Activated T-helper 2 cell treated with anti-CD3 and anti-CD28 coated beads, Interferon-gamma antibody, Interleukin-2, Interleukin-4, amounts not matched to agents 10 μg/mL and 5 μg/mL and 100 μg/mL, durations not matched to agents 14 hours and 24 hours and 36 hours (primary cell): ENCODE measurements around the gene PAPSS1. TPM values are rescaled to one million over a fixed set of nuclear protein-coding genes. Genes with fewer than 3 reads are reported as not detected.
A peak's percentile ranks its signal among the peaks of the same experiment; 100 is the strongest.
"Not testable (repeated sequence)": the region's sequence is repeated elsewhere in the genome, so short reads cannot be mapped to it uniquely, and the experiment has no call there.

Experiments used
- DNase-seq: peaks from one replicate; pipeline ENCODE4 v3.0.0; 2021; ENCODE audit warnings: low spot score
- H3K27ac Mint-ChIP-seq: one replicate; pipeline ENCODE4 v1.8.0; 2021; ENCODE audit warnings: mixed read lengths
- H3K27me3 Mint-ChIP-seq: one replicate; pipeline ENCODE4 v1.8.0; 2021; ENCODE audit warnings: low read depth, mixed read lengths
- H3K36me3 Mint-ChIP-seq: one replicate; pipeline ENCODE4 v1.8.0; 2021; ENCODE audit warnings: low read depth, mixed read lengths
- H3K4me1 Mint-ChIP-seq: one replicate; pipeline ENCODE4 v1.8.0; 2021; ENCODE audit warnings: low read depth, mixed read lengths
- H3K4me3 Mint-ChIP-seq: one replicate; pipeline ENCODE4 v1.8.0; 2021; ENCODE audit warnings: low read depth, mild to moderate bottlenecking, moderate library complexity, mixed read lengths
- H3K9me3 Mint-ChIP-seq: one replicate; pipeline ENCODE4 v1.8.0; 2021; ENCODE audit warnings: mixed read lengths
- intact Hi-C: fragments of 100-400 bp; cut with micrococcal nuclease; formaldehyde crosslinking; loops from one replicate; pipeline ENCODE4 v1.15.1; 2023
- total RNA-seq: library from RNA; stranded (reverse); gene quantifications from 2 replicates; pipeline ENCODE4 v1.2.3, GENCODE V29; 2022

The PAPSS1 gene
- total RNA-seq, 1 donor from 2014 or later: 36.9 TPM

DNA sequence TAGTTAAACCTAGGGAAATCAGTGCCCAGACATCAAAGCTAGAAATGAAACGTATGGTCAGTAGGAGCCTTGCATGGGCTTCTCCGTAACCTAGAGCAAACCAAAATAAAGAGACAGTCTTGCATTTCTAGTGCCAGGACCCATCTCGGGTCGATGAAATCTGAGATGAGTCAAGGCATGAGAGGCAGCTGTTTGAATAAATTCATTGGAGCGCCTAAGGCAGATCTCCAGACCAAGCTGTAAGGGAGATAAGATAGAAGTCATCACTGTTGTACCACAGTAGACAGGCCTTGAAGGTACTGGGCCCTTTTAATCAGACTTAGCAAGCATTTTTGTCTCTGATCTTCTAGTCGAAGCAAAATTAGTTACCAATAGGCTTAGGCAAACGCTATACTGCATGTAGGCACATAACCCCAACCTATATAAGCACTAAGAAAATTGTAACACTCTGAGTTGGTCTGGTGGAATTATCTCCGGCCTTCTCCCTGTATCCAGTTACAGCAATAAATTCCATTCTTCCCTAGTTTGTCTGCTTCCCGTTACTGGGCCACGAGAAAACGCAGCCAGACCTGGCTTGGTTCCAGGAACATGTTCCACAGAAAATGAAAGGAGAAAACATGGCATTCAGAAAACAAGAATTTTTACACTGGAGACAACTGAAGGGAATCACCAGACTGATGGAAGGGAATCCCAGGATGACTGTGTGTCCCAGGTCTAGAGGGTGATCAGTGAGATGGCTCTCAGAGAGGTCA lies 21.1 kb upstream of the PAPSS1 start:
- H3K36me3 Mint-ChIP-seq: no peaks in the 10 kb centered on the region
- no peak overlapping the region for H3K4me3 Mint-ChIP-seq
- H3K27me3 Mint-ChIP-seq: peaks cover 3% of the 10 kb centered on the region
- H3K9me3 Mint-ChIP-seq: no peaks in the 10 kb centered on the region
- DNase-seq: no peak
- H3K27ac Mint-ChIP-seq: no peak overlapping the region
- no peaks in the 10 kb centered on the region for H3K4me1 Mint-ChIP-seq
- intact Hi-C loops: no loop called here

GRCh38 chr4:107740381-107740780 lies 20.3 kb upstream of the PAPSS1 start:
- no peaks in the 10 kb centered on the region for H3K36me3 Mint-ChIP-seq
- H3K27me3 Mint-ChIP-seq: peaks cover 6% of the 10 kb centered on the region
- DNase-seq: no peak
- no peak overlapping the region for H3K4me3 Mint-ChIP-seq
- H3K9me3 Mint-ChIP-seq: no peaks in the 10 kb centered on the region
- no peak overlapping the region for H3K27ac Mint-ChIP-seq
- intact Hi-C loops: no loop called here
- no peaks in the 10 kb centered on the region for H3K4me1 Mint-ChIP-seq

DNA sequence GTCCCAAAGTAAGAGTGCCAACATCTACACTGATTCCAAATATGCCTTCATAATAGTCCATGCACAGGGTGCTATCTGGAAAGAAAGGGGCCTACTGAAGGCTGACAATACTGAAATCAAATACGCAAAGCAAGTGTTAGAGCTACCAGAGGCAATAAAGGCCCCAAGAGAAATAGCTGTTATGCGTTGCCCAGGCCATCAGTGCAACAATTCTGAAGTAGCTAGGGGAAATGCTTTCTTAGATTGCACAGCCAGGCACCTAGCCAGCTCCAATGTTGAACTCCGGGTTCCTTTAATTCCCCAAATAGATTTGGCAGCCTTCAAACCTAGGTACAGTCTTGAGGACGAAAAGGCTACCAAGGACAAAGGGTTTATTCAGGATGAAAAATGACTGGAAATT lies 17.4 kb upstream of the PAPSS1 start:
- Mint-ChIP-seq H3K27me3 (peaks cover 12% of the 10 kb centered on the region), H3K4me3 (no peak overlapping the region), H3K4me1 (no peaks in the 10 kb centered on the region), H3K36me3 (no peaks in the 10 kb centered on the region), H3K27ac (no peak overlapping the region), H3K9me3 (no peaks in the 10 kb centered on the region)
- DNase-seq: no peak
- intact Hi-C loops: no loop called here

DNA sequence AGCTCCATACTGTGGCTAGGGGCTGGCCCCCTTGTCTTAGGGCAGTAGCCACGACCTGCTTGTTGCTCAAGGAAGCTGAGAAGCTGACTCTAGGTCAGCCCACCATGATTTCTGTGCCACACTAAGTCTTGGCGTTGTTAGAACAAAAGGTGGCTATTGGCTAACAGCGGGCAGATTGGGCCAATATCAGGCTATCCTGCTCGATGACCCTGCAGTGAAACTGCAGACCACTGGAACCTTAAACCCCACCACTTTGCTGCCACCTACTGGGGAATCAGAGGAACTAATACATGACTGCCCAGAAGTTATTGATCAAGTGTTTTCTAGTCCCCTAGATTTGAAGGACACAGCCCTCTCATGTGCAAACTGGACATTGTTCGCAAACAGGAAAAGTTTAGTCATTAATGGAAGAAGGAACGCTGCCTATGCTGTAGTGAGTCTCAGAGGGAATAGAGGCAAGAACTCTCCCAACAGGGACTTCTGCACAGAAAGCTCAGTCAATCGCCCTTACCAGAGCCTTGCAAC lies 17.0 kb upstream of the PAPSS1 start:
- no peak overlapping the region for H3K27ac Mint-ChIP-seq
- no peak for DNase-seq
- H3K27me3 Mint-ChIP-seq: peaks cover 16% of the 10 kb centered on the region
- H3K4me3 Mint-ChIP-seq: no peak overlapping the region
- intact Hi-C loops: no loop called here
- H3K36me3 Mint-ChIP-seq: no peaks in the 10 kb centered on the region
- H3K4me1 Mint-ChIP-seq: no peaks in the 10 kb centered on the region
- no peaks in the 10 kb centered on the region for H3K9me3 Mint-ChIP-seq

GRCh38 chr4:107736037-107736436 lies 16.0 kb upstream of the PAPSS1 start:
- H3K27ac Mint-ChIP-seq: no peak overlapping the region
- no peaks in the 10 kb centered on the region for H3K36me3 Mint-ChIP-seq
- H3K4me1 Mint-ChIP-seq: no peaks in the 10 kb centered on the region
- intact Hi-C loops: no loop called here
- H3K9me3 Mint-ChIP-seq: no peaks in the 10 kb centered on the region
- H3K27me3 Mint-ChIP-seq: peaks cover 18% of the 10 kb centered on the region
- H3K4me3 Mint-ChIP-seq: no peak overlapping the region
- no peak for DNase-seq

DNA sequence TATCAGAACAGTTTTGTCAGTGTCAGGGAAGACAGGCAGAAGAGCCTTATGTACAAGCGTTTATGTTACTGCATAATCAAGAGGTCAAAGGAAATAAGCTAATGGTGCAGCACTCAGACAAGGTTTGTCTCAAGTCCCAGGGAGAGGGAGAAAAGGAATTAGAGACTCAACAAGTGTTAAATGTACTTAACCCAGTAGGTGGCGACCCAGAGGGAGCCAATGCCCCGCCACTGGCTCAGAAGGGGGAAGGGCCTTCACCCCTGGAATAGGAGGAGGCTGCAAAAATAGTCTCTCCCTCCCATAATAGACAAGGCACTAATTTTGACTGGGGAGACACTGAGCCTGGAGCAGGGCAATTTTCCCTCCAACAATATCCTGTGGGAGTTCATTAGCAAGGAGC lies 14.1 kb upstream of the PAPSS1 start:
- H3K27me3 Mint-ChIP-seq: peaks cover 18% of the 10 kb centered on the region
- no peak overlapping the region for H3K27ac Mint-ChIP-seq
- H3K9me3 Mint-ChIP-seq: no peaks in the 10 kb centered on the region
- H3K4me3 Mint-ChIP-seq: no peak overlapping the region
- H3K4me1 Mint-ChIP-seq: no peaks in the 10 kb centered on the region
- no peak for DNase-seq
- intact Hi-C loops: no loop called here
- no peaks in the 10 kb centered on the region for H3K36me3 Mint-ChIP-seq

DNA sequence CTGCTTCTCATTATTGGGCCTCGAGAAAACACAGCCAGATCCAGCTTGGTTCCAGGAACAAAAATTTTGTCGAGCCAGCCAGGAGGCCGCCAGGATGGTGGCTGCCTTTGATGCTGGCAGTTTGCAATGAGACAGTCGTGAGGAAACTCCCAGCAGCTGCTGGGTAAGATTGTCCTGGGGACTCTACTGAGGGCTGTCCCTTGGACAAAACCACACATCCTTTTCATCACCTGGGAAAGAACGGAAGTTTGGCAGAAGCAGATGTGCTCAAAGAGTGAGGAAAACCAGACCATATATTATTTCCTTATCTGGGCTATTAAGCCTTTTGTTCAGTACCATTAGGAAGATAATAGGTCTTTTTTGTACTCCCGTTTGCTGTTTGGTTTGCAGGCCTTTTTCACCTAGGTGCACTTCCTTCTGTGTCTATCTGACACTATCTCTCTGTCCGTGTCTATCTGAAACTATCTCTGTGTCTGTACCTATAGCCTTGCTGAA lies 13.4 kb upstream of the PAPSS1 start:
- H3K36me3 Mint-ChIP-seq: no peaks in the 10 kb centered on the region
- H3K4me1 Mint-ChIP-seq: no peaks in the 10 kb centered on the region
- intact Hi-C loops: no loop called here
- DNase-seq: no peak
- H3K27me3 Mint-ChIP-seq: peaks cover 18% of the 10 kb centered on the region
- no peak overlapping the region for H3K27ac Mint-ChIP-seq
- H3K4me3 Mint-ChIP-seq: no peak overlapping the region
- no peaks in the 10 kb centered on the region for H3K9me3 Mint-ChIP-seq

DNA sequence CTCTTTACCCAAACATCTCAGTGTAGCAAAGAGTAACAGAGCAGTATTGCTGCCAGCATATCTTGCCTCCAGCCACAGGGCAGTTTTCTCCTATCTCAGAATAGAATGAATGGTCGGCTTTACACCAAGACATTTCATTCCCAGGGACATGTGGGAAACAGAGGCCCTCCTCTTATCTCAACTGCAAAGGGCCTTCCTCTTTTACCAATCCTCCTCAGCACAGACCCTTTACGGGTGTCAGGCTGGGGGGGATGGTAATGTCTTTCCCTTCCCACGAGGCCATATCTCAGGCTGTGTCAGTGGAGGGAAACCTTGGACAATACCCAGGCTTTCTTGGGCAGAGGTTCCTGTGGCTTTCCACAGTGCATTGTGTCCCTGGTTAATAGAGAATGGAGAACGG lies 9.0 kb upstream of the PAPSS1 start:
- intact Hi-C loops, H3K4me1 Mint-ChIP-seq, H3K4me3 Mint-ChIP-seq, H3K27ac Mint-ChIP-seq, DNase-seq, H3K27me3 Mint-ChIP-seq, H3K36me3 Mint-ChIP-seq, H3K9me3 Mint-ChIP-seq: not testable (repeated sequence)

DNA sequence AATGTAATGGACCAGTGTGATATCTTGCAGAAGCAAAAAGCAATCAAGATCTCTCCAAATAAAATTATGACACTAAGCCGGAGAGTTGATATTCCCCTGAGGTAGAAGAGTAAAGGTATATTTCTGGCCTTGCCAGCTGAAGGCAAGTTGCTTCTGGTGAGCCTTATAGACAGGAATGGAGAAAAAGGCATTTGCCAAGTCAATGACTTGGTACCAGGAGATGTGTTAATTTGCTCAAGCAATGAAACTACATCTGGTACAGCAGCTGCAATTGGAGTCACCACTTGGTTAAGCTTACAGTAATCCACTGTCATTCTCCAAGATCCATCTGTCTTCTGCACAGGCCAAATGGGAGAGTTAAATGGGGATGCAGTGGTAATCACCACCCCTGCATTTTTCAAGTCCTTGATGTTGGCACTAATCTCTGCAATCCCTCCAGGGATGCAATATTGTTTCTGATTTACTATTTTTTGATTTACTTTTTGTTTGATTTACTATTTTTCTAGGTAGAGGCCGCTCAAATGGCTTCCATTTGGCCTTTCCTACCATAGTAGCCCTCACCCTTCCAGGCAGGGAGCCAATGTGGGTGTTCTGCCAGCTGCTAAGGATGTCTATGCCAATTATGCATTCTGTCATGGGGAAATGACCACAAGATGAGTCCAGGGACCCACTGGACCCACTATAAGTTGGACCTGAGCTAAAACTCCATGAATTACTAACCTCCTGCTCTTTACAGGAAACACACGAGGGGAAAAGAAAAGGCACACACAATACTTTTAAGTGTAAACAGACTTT lies 6.3 kb upstream of the PAPSS1 start:
- H3K4me1 Mint-ChIP-seq, DNase-seq, H3K27me3 Mint-ChIP-seq, H3K36me3 Mint-ChIP-seq, intact Hi-C loops, H3K9me3 Mint-ChIP-seq, H3K4me3 Mint-ChIP-seq, H3K27ac Mint-ChIP-seq: not testable (repeated sequence)

DNA sequence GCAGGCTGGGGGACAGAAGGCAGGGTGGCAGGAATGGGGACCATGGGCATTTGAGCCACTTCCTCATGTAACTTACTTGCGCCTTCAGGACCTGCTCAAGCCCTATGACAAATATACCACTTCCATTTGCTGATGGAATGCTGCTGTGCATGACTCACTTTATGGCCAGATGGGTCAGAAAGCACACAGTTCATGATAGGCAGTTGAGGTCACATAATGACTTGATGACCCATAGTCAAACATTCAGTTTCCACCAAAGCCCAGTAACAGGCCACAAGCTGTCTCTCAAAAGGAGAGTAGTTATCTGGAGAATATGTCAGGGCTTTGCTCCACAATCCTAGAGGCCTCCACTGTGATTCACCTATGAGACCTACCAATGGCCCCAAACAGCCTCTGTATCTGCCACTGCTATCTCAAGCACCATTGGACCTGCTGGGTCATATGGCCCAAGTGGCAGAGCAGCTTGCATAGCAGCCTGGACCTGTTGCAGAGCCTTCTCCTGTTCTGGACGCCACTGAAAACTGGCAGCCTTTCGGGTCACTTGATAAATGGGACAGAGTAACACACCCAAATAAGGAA lies 5.3 kb upstream of the PAPSS1 start:
- H3K9me3 Mint-ChIP-seq: no peaks in the 10 kb centered on the region
- no peak for DNase-seq
- no peak overlapping the region for H3K27ac Mint-ChIP-seq
- no peak overlapping the region for H3K4me3 Mint-ChIP-seq
- no peaks in the 10 kb centered on the region for H3K36me3 Mint-ChIP-seq
- intact Hi-C loops: no loop called here
- H3K27me3 Mint-ChIP-seq: no peaks in the 10 kb centered on the region
- H3K4me1 Mint-ChIP-seq: peaks cover 8% of the 10 kb centered on the region

DNA sequence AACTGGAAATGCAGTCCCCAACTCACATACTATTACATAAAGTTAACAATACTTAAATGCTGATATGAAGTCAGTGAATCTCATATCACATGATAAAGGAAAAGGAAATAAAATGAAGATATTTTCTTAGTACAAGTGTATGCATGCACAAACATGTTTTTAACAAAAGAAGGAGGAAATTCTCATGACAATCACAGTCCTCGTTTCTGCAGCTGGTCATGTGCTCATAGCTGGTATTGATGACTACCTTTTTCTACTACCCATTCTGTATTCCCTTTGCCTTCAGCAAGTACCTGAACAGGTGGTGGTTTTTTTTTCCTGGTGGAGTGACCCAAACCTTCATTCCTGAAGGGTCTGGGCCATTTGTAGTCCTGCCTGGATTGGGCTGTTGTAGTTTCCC lies 3.3 kb upstream of the PAPSS1 start:
- H3K4me3 Mint-ChIP-seq, H3K36me3 Mint-ChIP-seq, intact Hi-C loops, H3K27ac Mint-ChIP-seq, H3K27me3 Mint-ChIP-seq, H3K9me3 Mint-ChIP-seq, DNase-seq: not testable (repeated sequence)
- H3K4me1 Mint-ChIP-seq: peaks cover 19% of the 10 kb centered on the region

DNA sequence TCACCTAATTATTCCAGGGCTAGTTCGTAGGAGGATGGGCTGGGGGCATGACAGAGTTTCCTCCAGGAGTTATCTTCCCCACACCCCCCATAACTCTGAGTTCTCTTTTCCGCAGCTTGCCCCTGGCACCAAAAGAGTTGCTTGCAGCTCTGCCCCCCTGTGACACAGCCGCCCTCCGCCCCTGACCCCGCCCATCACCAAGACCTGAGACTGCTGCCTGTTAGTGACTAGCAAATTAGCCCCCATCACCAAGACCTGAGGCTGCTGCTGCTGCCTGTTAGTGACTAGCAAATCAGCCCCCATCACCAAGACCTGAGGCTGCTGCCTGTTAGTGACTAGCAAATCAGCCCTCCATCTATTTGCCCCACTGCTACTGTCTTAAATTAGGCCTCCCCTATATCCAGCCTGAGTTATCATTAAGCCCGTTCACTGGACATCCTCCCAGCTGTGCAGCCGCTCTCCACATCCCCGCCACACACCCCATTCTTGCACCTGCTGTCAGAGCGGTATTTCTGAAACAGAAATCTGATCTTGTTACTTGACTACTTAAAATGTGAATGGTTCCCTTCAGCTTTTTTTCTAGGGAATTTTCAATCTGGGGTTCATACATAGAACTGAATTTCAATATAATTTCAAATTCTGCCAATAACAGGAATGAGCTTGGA lies 1.5 kb upstream of the PAPSS1 start:
- Mint-ChIP-seq H3K9me3 (no peaks in the 10 kb centered on the region), H3K27ac (peak overlapping the region; percentile 65), H3K27me3 (no peaks in the 10 kb centered on the region), H3K4me3 (peak overlapping the region; percentile 91), H3K4me1 (peaks cover 27% of the 10 kb centered on the region), H3K36me3 (peaks cover 10% of the 10 kb centered on the region)
- DNase-seq: no peak
- intact Hi-C loops: no loop called here
